Endothelial cell of umbilical vein (primary cell): ENCODE data around the gene UTS2B.

Source experiments
- CTCF ChIP-seq, 2 donors: IDR thresholded peaks; 1 replicate in 1 of 2; 2 replicates in 1 of 2; pipeline ENCODE4 v1.5.1; 2011; ENCODE audit warnings: low read length in 2 of 2, mild to moderate bottlenecking in 2 of 2, moderate library complexity in 2 of 2, control low read depth in 1 of 2, inconsistent platforms in 1 of 2, low read depth in 1 of 2; ENCODE audit not compliant: insufficient read depth in 1 of 2; ENCODE audit errors: extremely low read depth in 1 of 2
- EZH2 ChIP-seq: IDR thresholded peaks from 2 replicates; pipeline ENCODE4 v1.6.1; 2012; ENCODE audit warnings: borderline replicate concordance, low read depth, mild to moderate bottlenecking, moderate library complexity, low read length, inconsistent platforms; ENCODE audit not compliant: severe bottlenecking
- POLR2A ChIP-seq: IDR thresholded peaks from 2 replicates; pipeline ENCODE4 v1.6.1; 2012; ENCODE audit warnings: low read depth, mild to moderate bottlenecking, control low read depth, low read length
- POLR2AphosphoS5 ChIP-seq: IDR thresholded peaks from 2 replicates; pipeline ENCODE4 v1.6.1; 2012; ENCODE audit warnings: low read depth, mild to moderate bottlenecking, control low read depth, low read length, moderate library complexity; ENCODE audit not compliant: insufficient read depth

GRCh38 chr3:191238321-191238817, 92.0 kb downstream of the UTS2B start:
- peak; percentile 67 for TF ChIP-seq POLR2AphosphoS5
- TF ChIP-seq POLR2A = peak; percentile 55
- no peak for TF ChIP-seq CTCF (IDR thresholded peaks at IDR 0.05; ENCODE audit: extremely low read depth in 1 of 2, insufficient read depth in 1 of 2, low read depth in 1 of 2, low read length in 2 of 2)
- no peak for TF ChIP-seq EZH2
